Spleen (tissue), 11 donors: ENCODE data around the gene PRDM5. TPM values are rescaled to one million over a fixed set of nuclear protein-coding genes. Genes with fewer than 3 reads are reported as not detected.

Experiments
- DNase-seq: peaks from one replicate; pipeline ENCODE4 v3.0.0-alpha.2; 2020
- H3K27ac ChIP-seq, 8 donors: fragments of 200-600 bp; sonication (generic) in 7 of 8; 1 replicate in 4 of 8; 2 replicates in 4 of 8; pipeline versions ENCODE4 v1.5.0 to v1.8.0; 2016 to 2021; ENCODE audit warnings: inconsistent platforms in 4 of 8, mild to moderate bottlenecking in 4 of 8, moderate library complexity in 1 of 8
- H3K27me3 ChIP-seq, 7 donors: fragments of 200-600 bp; sonication (generic) in 6 of 7; replicated peaks in 1 of 7; 1 replicate in 4 of 7; 2 replicates in 3 of 7; pipeline versions ENCODE4 v1.5.0 to v1.8.0; 2016 to 2021; ENCODE audit warnings: inconsistent platforms in 3 of 7, mild to moderate bottlenecking in 1 of 7
- H3K36me3 ChIP-seq, 6 donors: fragments of 200-600 bp; sonication (generic) in 5 of 6; 1 replicate in 4 of 6; 2 replicates in 2 of 6; pipeline versions ENCODE4 v1.5.0 to v1.8.0; 2016 to 2021; ENCODE audit warnings: inconsistent platforms in 2 of 6
- H3K4me1 ChIP-seq, 6 donors: fragments of 200-600 bp; sonication (generic) in 5 of 6; 1 replicate in 3 of 6; 2 replicates in 3 of 6; pipeline versions ENCODE4 v1.5.0 to v1.8.0; 2016 to 2021; ENCODE audit warnings: inconsistent platforms in 3 of 6
- H3K4me3 ChIP-seq, 8 donors: fragments of 200-600 bp; sonication (generic) in 7 of 8; 1 replicate in 4 of 8; 2 replicates in 4 of 8; pipeline versions ENCODE4 v1.5.0 to v1.8.0; 2016 to 2021; ENCODE audit warnings: inconsistent platforms in 4 of 8, mild to moderate bottlenecking in 4 of 8, moderate library complexity in 2 of 8
- H3K9me3 ChIP-seq, 8 donors: fragments of 200-600 bp; sonication (generic) in 7 of 8; 1 replicate in 4 of 8; 2 replicates in 4 of 8; pipeline versions ENCODE4 v1.5.0 to v1.8.0; 2016 to 2021; ENCODE audit warnings: inconsistent platforms in 4 of 8
- POLR2A ChIP-seq, 3 donors: fragments of 450-650 bp; IDR thresholded peaks; one replicate each; pipeline ENCODE4 v1.5.1; 2017; ENCODE audit warnings: antibody characterized with exemption in 3 of 3, mild to moderate bottlenecking in 1 of 3
- POLR2AphosphoS5 ChIP-seq, 3 donors: sonication (generic); formaldehyde crosslinking; IDR thresholded peaks; one replicate each; pipeline ENCODE4 v1.5.1; 2017; ENCODE audit warnings: antibody characterized with exemption in 3 of 3
- WGBS, 5 donors: extraction: QIAGEN DNeasy Blood & Tissue Kit in 3 of 5; methylation state at CpG; one replicate each; pipeline versions ENCODE4 v1.1.5 to v1.1.7; 2013 to 2018; 5-methylcytosine and 5-hydroxymethylcytosine counted together
- intact Hi-C: fragments of 100-400 bp; cut with DNase I; formaldehyde crosslinking; loops from one replicate; pipeline ENCODE4 v1.15.0; 2023; ENCODE audit warnings: low total_unique reads
- polyA plus RNA-seq, 3 donors: library from polyadenylated mRNA; stranded (reverse); fragments of 200-250 nt; gene quantifications; one replicate each; pipeline ENCODE4 v1.2.1, GENCODE V29; 2013
- total RNA-seq, 7 donors: library from RNA; depleted of rRNA in 3 of 7; stranded (reverse); fragments of >200 nt in 3 of 7; fragmentation: NEBNext Ultra II Directional in 4 of 7; extraction: Animal tissue kit (Norgen Biotek cat#: 25700) in 4 of 7; gene quantifications; one replicate each; pipeline versions ENCODE4 v1.1.0 to v1.2.1, GENCODE V29; 2016 to 2021
- TF ChIP-seq, protein P1 (sequence below), 11 experiments: fragments of 200-600 bp in 7 of 11; fragments of 450-650 bp in 4 of 11; sonication (generic) in 4 of 11; IDR thresholded peaks in 8 of 11; conservative IDR thresholded peaks in 3 of 11; 1 replicate in 7 of 11; 2 replicates in 4 of 11; pipeline versions ENCODE4 v1.4.0 to v1.8.0; 2016 to 2021; ENCODE audit warnings: antibody characterized with exemption in 11 of 11, inconsistent platforms in 4 of 11, mild to moderate bottlenecking in 1 of 11
- donor health status: healthy with polysubstance abuse.
- donor health status: DM: no; HTN: no; CAD: no; lungs with moderate emphysema.
- donor health status: DM: no; HTN: no; CAD: no.
- donor health status: Bipolar disorder and iron deficiency.
- donor health status: healthy.
- donor health status: DM: no; HTN: no; CAD: no.
- donor health status: DM: yes; HTN: yes; CAD: no.

The PRDM5 gene
- total and polyA plus RNA-seq, 10 donors: 0.50 to 14.5 (median 7.6) TPM

DNA sequence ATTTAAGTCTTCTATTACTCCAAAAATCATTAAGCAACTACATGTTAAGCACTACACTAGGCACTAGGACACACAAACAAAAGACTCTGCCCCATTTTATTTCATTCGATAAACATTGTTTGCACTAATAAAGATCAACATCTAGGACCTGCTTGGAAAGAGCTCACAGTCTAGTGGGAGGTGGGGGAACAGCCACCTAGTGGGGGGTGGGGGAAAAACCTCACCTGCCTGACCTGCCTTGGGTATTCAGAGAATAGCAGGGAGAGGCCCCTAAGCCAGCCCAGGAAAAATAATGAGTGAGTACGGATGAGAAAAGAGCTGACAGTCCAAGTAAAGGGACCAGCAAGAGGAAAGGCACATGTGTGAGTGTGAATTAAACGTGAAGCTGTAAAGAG lies 52.2 kb downstream of the PRDM5 start:
- Histone ChIP-seq H3K4me3 (no peak overlapping the region), H3K36me3 (no peaks in the 10 kb centered on the region), H3K9me3 (no peaks in the 10 kb centered on the region), H3K4me1 (no peaks in the 10 kb centered on the region), H3K27me3 (no peaks in the 10 kb centered on the region), H3K27ac (no peak overlapping the region)
- WGBS, 5 donors: 78 to 89% (median 84%) methylated on average over 3 of the region's 3 CpGs
- TF ChIP-seq, protein P1, sequence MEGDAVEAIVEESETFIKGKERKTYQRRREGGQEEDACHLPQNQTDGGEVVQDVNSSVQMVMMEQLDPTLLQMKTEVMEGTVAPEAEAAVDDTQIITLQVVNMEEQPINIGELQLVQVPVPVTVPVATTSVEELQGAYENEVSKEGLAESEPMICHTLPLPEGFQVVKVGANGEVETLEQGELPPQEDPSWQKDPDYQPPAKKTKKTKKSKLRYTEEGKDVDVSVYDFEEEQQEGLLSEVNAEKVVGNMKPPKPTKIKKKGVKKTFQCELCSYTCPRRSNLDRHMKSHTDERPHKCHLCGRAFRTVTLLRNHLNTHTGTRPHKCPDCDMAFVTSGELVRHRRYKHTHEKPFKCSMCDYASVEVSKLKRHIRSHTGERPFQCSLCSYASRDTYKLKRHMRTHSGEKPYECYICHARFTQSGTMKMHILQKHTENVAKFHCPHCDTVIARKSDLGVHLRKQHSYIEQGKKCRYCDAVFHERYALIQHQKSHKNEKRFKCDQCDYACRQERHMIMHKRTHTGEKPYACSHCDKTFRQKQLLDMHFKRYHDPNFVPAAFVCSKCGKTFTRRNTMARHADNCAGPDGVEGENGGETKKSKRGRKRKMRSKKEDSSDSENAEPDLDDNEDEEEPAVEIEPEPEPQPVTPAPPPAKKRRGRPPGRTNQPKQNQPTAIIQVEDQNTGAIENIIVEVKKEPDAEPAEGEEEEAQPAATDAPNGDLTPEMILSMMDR (IDR thresholded peaks at IDR 0.05 in 8 of 11, conservative IDR thresholded peaks at IDR 0.05 in 3 of 11): no peak
- TF ChIP-seq POLR2A (IDR thresholded peaks at IDR 0.05): no peak
- TF ChIP-seq POLR2AphosphoS5 (IDR thresholded peaks at IDR 0.05): no peak
- no peak for DNase-seq
- intact Hi-C loops: no loop called here

DNA sequence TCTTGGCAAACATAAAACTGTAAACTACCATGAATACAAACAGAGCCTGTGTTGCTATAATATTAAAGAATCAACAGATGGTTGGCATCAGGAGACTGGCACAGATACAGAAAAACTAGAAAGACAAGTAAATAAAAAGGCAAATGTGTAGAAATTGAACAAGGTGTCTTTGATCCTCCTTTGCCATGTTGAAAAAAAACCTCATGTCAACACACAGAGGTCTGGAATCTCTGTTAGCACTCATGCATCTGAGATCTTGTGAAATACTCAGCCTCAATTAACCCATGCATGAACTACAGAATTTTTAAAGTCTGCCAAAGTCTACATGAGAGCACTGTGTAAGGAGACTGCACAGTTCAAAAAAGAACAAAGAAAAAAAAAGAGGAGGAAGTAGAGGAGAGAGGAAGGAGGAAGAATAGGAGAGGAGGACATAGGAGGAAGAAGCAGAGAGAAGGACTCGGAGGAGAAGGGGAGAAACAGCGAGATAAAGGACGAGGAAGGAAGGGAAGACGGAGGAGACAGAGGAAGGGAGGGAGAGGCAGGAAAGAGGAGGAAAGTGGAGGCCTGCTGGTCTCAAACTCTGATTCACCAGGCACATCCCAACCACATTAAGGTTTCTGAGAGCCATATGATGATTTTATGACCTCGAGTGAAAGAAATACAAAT lies 52.8 kb downstream of the PRDM5 start:
- TF ChIP-seq POLR2AphosphoS5 (IDR thresholded peaks at IDR 0.05): no peak
- TF ChIP-seq POLR2A (IDR thresholded peaks at IDR 0.05): no peak
- TF ChIP-seq, protein P1 (IDR thresholded peaks at IDR 0.05 in 8 of 11, conservative IDR thresholded peaks at IDR 0.05 in 3 of 11): no peak
- H3K9me3 ChIP-seq: no peaks in the 10 kb centered on the region
- intact Hi-C loops: no loop called here
- no peak overlapping the region for H3K27ac ChIP-seq
- DNase-seq: no peak
- WGBS, 5 donors: 58 to 77% (median 73%) methylated on average over 5 of the region's 5 CpGs
- no peaks in the 10 kb centered on the region for H3K36me3 ChIP-seq
- no peak overlapping the region for H3K4me3 ChIP-seq
- no peaks in the 10 kb centered on the region for H3K4me1 ChIP-seq
- no peaks in the 10 kb centered on the region for H3K27me3 ChIP-seq

DNA sequence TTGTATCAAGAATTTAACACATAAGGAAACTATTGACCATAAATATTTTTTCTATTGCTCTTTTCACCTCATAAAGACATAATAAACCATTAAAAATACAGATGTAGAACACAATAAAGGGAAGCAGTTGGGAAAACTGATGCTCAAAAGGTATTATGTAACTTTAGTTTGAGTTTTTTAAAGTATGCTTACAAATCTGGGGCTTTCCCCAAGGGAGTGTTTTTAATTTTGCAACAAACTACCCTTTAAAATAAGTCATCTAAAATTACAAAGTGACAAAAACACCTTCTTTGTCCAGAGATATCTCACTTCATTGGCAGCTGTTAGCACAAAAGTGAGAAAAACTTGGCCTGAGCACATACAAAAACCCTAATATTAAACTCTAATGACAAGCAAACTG lies 55.0 kb downstream of the PRDM5 start:
- TF ChIP-seq POLR2A (IDR thresholded peaks at IDR 0.05) (no peak), POLR2AphosphoS5 (IDR thresholded peaks at IDR 0.05) (no peak)
- TF ChIP-seq, protein P1 (IDR thresholded peaks at IDR 0.05 in 8 of 11, conservative IDR thresholded peaks at IDR 0.05 in 3 of 11): no peak
- no peaks in the 10 kb centered on the region for H3K36me3 ChIP-seq
- H3K27me3 ChIP-seq: no peaks in the 10 kb centered on the region
- no peak overlapping the region for H3K27ac ChIP-seq
- DNase-seq: no peak
- no peak overlapping the region for H3K4me3 ChIP-seq
- no peaks in the 10 kb centered on the region for H3K4me1 ChIP-seq
- intact Hi-C loops: no loop called here
- H3K9me3 ChIP-seq: no peaks in the 10 kb centered on the region

DNA sequence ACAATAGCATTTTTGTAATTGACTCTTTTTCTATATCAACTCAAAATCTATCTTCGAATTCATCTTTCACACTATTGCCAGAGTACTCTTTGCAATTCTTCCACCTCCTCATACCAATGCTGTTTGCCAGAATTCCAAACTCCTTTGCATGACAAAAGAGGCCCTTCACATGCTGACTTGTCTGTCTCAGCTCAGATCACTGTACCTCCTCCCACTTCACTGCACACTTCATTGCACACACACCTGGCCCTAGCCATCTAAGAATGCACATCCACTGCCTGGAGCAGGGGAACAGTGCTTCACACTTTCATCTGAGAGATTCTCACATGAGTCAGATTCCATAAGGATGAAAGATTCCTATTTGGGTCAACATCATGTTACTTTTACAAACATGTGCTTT lies 56.5 kb downstream of the PRDM5 start:
- H3K4me3 ChIP-seq: no peak overlapping the region
- H3K9me3 ChIP-seq: no peaks in the 10 kb centered on the region
- DNase-seq: no peak
- H3K27me3 ChIP-seq: no peaks in the 10 kb centered on the region
- H3K27ac ChIP-seq: no peak overlapping the region
- no peaks in the 10 kb centered on the region for H3K4me1 ChIP-seq
- no peak for TF ChIP-seq POLR2AphosphoS5 (IDR thresholded peaks at IDR 0.05)
- TF ChIP-seq POLR2A (IDR thresholded peaks at IDR 0.05): no peak
- TF ChIP-seq, protein P1 (IDR thresholded peaks at IDR 0.05 in 8 of 11, conservative IDR thresholded peaks at IDR 0.05 in 3 of 11): no peak
- 75 to 97% (median 90%) methylated on average over 1 of the region's 1 CpG for WGBS, 5 donors
- H3K36me3 ChIP-seq: no peaks in the 10 kb centered on the region
- intact Hi-C loops: no loop called here
